GM18951 (cell line): ENCODE results near the gene CHPF.

Source experiments
- POLR2A ChIP-seq: IDR thresholded peaks from 4 replicates; pipeline ENCODE4 v1.6.1; 2011; ENCODE audit warnings: mild to moderate bottlenecking; ENCODE audit not compliant: insufficient read length, insufficient read depth; ENCODE audit errors: extremely low read depth
- in situ Hi-C: fragments of 300-500 bp; cut with MboI; formaldehyde crosslinking; loops from one replicate; pipeline ENCODE4 v1.12.0; 2022; ENCODE audit warnings: low sequenced_read_pairs, mixed read lengths, inconsistent platforms; ENCODE audit not compliant: unreplicated experiment

Gene CHPF

DNA sequence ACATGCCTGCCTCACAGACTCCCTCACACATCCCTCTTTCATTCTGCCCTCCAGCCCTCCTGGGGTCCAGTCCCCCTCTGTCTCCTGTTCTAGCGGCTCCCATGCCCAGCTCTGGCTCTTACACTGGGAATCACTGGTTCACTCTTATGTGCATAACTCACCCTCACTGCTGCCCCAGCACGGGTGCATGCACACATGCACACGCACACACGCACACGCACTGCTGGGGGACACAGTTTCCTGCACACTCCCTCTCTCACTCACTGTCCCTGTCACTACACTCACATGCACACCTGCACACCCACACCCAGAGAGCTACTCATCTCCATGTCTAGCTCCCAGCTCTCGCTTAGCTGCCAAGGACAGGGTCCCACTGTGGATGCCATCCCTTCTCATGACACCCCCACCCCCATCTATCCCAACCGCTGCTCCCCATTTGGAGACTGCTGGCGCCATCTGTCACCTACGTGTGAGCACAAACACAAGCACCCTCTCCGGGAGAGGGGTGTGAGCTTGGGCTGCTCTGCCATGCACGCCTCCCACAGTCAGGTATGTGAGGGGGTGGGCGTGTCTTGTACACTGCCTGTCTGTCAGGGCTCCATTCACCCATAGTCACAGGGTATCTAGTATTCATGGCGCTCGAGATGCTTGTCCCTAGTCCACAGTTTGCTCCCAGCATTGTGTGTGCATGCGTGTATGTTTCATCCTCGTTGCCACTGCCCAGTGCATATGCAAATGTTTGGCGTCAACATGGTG lies 27.6 kb downstream of the CHPF start:
- TF ChIP-seq POLR2A, result no peak
- in situ Hi-C loops, result no loop called here

DNA sequence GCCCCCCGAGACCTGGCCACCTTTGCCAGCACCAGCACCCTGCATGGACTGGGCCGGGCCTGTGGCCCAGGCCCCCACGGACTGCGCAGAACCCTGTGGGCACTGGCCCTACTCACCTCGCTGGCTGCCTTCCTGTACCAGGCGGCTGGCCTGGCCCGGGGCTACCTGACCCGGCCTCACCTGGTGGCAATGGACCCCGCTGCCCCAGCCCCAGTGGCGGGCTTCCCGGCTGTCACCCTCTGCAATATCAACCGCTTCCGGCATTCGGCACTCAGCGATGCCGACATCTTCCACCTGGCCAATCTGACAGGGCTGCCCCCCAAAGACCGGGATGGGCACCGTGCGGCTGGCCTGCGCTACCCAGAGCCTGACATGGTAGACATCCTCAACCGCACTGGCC lies 28.8 kb downstream of the CHPF start:
- TF ChIP-seq POLR2A, result no peak
- in situ Hi-C loops, result no loop called here

DNA sequence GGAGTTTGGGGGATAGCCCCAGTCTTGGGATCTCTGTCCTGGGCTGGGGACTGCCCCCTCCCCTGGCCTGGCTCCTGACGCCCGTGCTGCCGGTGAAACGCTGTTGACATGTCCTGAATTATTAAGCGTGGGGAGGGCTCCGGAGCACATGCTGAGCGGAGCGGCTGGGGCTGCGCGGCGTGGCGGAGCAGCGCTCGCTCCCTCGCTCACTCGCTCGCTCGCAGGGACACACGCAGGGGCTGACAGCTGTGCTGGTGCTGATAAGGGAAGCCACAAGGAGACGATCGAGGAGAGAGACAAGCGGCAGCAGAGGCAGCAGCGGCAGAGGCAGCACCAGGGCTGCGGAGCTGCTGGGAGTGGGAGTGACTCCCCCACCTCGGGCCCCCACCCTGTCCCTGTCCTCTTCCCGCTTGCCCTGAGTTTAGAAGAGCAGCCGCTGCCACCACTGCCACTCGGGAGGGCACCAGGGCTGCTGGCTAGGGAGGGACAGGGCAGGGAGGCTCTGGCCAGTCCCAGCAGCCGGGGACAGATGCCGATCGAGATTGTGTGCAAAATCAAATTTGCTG lies 29.3 kb downstream of the CHPF start, which contains the start of gene ASIC4:
Gene ASIC4, plus strand, starts transcription at position 287 of the 566 bp plus-strand sequence. Its CDS starts 243 bp downstream, at position 530.
- TF ChIP-seq POLR2A, result no peak
- in situ Hi-C loops, result no loop called here

- in situ Hi-C loops, result no loop called here
- TF ChIP-seq POLR2A, result no peak
Measured at GRCh38 chr2:219513787-219514186, 29.8 kb downstream of the CHPF start.

- no peak for TF ChIP-seq POLR2A
- in situ Hi-C loops, result no loop called here
Measured at GRCh38 chr2:219512524-219513216, 30.9 kb downstream of the CHPF start.

DNA sequence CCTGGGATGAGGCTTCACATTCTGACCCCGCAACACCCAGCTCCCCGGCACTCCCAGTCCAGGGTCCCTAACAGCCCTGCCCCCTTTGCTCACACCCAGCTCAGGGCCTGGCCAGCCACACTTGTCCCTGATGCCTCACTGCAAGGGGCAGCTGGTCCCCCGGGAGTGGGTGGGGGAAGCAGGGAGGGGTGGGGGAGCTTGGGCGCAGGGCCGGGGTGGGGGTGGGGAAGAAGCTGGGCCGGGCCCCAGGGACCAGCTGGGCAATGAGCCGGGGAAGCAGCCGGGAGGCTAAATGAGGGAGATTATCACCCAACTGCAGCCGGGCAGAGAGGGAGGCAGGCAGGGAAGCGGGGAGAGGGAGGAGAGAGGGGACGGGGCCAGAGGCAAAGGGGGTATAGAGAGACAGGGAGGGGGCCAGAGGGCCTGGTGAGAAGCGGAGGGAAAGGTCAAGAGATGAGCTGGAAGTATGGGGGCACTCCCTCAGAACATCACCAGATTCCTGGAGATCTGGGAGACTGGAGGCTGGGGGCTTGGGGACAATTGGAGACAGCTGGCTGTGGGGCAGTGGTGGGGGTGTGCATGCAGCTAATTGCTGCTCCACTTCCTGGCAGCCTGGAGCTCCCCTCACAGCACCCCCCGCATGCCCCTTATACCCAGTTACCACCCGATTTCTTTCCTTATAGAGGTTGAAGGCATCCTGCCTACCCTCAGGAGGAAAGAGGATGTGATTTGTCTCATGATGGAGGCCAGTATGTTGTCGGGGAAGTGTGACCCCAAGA lies 31.9 kb downstream of the CHPF start:
- TF ChIP-seq POLR2A, result no peak
- in situ Hi-C loops, result no loop called here

DNA sequence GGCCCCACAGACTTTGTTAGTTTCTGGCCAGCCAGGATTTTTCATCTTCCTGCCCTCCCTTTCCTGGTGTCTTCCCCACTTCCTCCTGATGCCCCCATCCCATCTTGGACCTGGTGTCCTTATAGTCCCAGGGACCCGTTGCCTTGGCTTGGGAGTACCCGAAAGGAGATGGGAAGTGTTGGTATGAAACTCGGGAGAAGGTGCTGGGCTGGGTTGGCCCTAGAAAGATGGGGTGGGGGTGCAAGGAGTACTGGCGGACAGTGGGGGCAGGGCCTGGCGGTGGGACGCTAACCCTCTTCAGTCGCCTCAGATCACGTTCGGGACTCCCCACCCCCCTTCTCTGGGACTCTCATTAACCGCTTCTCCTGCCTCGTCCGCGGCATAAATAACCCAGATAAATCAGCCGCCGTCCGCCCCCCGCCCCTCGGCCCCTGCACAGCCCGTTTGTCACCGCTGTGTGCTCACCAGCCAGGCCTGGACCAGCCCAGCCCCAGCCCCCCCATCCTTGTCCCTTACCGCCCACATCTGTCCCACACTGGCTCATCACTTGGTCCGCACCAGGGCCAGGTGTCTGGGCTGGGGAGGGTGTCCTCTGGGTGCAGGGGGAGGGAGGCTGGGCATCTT lies 33.0 kb downstream of the CHPF start:
- TF ChIP-seq POLR2A, result no peak
- in situ Hi-C loops, result no loop called here

DNA sequence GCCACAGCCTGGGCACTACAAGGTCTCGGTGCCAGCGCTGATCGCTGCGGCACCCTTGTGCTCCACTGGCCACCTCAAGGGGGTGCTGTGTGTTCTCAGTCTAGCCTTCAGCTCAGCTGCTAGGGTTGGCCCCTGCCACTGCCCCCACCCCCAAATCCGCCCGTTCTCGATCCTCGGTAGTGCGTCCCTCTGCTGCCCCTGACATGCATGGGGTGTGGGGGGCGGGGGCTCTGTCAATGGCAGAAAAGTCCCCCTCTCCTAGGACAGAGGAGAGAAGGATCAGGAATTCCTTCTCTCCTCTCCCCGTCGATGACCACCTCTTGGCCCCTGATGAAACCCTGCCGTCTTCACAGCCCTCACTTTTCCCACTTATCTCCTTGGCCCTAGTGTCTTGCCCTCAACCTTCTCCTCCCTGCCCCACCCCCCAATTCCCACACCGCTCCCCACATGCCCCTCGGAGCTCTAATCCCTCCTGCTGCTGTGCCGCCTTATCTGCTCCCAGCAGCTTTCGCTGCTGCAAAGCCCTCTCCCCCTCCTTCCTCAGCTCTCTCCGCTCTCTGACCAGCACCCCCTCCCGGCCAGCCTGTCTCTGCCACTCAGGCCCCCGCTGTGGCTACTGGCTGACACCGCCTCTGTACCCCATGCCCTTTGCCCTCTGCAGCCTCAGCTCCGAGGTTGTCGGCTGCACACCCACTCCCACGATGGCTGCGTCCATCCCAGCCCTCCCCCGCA lies 33.7 kb downstream of the CHPF start:
- no peak for TF ChIP-seq POLR2A
- in situ Hi-C loops, result no loop called here

- no peak for TF ChIP-seq POLR2A
- in situ Hi-C loops, result no loop called here
Measured at GRCh38 chr2:219508971-219509779, 34.4 kb downstream of the CHPF start.

DNA sequence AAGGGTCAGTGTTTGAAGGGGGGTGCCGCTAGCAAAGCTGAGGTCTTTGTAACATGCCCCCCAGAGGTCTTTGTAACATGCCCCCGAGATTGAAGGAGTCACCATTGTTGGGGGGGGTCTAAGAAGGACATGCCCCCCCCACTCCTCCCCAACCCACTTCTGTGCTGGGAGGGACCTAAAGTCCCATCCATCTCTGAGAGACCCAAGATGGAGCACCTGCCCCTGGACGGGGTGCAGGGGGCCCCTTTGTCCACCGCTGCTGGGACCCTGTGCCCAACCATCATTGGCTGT lies 35.2 kb downstream of the CHPF start:
- in situ Hi-C loops, result no loop called here
- no peak for TF ChIP-seq POLR2A

- in situ Hi-C loops, result no loop called here
- TF ChIP-seq POLR2A, result no peak
Measured at GRCh38 chr2:219507581-219508443, 35.8 kb downstream of the CHPF start.
